ENCODE results near the gene MCM3AP.

GRCh38 chr21:46323227-46323709 lies 37.9 kb upstream of the MCM3AP start:
- TF ChIP-seq ARNT (IDR thresholded peaks at IDR 0.05) (no peak), TARDBP (IDR thresholded peaks at IDR 0.05) (no peak)
